GM21529 (cell line): ENCODE results near the gene NFATC1.

Experiments used
- ATAC-seq: cut with Tn5 transposase; IDR thresholded peaks from one replicate; pipeline ENCODE4 v1.9.1; 2021; ENCODE audit not compliant: unreplicated experiment

Gene NFATC1

DNA sequence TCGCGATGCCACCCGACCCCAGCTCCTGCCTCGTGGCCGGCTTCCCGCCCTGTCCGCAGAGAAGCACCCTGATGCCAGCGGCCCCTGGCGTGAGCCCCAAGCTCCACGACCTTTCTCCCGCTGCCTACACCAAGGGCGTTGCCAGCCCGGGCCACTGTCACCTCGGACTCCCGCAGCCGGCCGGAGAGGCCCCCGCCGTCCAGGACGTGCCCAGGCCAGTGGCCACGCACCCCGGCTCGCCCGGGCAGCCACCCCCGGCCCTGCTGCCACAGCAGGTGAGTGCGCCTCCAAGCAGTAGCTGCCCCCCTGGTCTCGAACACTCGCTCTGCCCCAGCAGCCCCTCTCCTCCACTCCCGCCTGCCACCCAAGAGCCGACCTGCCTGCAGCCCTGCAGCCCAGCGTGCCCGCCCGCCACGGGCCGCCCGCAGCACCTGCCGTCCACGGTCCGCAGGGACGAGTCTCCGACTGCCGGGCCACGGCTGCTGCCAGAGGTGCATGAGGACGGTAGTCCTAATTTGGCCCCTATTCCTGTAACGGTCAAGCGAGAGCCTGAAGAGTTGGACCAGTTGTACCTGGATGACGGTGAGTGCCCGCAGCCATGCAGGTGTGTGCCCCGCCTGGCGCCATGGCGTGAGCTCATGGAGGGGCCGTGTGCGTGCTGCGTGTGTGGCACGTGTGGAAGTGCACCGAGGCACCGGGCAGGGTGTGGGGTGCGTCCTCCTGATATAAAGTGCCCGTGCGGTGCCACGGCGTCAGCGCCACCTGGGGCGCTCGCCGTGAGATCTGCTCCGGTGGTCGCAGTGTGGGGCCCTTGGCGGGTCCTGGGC lies 90.8 kb downstream of the NFATC1 start:
- no peak for ATAC-seq

DNA sequence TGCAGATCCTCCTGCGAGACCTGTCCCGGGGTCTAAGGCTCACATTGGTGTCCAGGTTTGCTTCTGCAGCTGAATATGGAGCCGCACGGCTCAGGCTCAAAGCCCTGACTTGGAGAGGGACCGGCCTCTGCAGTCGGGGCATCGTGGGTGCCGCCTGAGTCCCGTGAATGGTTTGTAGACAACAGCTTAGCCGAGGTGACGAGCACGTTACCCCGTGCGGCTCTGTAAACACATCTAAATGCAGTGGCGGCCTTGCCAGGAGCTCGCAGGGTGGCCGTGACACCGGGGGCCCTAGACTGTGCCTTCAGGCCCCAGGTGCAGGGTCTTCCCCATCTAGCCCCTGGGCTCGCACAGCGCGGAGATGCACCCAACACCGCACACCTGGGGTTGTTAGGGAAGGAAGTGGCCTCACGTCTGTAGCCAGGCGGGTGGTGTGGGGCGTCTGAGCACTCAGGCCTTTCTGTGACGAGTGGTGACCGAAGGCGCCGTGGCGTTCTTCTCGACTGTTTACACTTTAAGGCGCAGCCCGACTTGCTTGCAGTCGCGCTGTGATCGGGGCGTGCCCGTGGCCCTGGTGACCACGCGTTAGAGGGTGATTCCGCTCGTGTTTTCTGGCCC lies 91.6 kb downstream of the NFATC1 start:
- no peak for ATAC-seq

DNA sequence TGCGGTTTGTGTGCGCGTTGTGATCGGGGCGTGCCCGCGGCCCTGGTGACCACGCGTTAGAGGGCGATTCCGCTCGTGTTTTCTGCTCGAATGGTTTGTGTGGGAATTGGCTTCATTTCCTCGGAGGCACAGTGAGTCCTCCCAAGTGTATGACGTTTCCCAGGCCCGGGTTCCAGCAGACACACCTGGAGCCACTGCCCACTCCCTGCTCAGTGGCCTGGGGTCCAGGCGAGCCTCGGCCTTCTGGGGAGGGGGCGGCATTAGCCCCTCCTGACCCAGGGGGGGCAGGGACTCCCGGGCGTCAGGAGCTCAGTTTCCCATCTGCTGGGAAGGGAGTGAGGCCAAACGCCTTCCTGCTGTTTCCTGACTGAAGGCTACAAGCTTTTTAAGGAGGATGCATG lies 92.1 kb downstream of the NFATC1 start:
- ATAC-seq = no peak

DNA sequence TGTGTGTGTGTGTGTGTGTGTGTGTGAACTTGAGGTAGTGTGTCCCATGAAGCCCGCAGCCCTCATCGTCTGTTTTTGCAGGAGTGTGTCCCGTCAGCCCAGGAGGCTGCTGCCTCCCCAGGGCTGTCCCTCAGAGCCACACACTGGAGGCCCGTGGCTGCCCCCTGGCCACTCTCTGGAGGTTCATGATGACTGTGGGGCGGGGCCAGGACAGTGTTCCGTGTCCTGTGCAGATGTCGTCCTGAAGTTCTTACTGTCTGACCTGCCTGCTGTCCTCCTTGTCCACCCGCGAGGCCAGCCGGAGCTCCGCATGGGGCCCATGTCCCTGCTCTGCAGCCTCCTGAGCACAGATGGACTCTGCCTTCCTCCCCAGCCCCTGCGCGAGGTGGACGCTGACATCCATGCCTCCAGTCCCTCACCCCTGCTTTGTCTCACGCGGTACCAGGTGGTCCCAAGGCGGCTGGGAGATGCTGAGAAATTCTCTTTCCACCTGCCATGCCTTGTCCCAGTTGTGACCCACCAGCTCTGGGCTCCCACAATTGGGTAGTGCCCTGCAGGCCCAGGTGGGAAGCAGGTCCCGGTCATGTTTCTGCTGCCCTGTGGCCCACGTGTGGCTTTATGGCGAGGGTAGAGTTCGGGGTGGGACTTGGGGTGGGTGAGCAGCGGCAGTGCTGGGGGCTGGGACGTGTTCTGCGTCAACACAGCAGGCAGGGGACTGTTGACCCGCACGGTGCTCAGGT lies 92.8 kb downstream of the NFATC1 start:
- no peak for ATAC-seq

DNA sequence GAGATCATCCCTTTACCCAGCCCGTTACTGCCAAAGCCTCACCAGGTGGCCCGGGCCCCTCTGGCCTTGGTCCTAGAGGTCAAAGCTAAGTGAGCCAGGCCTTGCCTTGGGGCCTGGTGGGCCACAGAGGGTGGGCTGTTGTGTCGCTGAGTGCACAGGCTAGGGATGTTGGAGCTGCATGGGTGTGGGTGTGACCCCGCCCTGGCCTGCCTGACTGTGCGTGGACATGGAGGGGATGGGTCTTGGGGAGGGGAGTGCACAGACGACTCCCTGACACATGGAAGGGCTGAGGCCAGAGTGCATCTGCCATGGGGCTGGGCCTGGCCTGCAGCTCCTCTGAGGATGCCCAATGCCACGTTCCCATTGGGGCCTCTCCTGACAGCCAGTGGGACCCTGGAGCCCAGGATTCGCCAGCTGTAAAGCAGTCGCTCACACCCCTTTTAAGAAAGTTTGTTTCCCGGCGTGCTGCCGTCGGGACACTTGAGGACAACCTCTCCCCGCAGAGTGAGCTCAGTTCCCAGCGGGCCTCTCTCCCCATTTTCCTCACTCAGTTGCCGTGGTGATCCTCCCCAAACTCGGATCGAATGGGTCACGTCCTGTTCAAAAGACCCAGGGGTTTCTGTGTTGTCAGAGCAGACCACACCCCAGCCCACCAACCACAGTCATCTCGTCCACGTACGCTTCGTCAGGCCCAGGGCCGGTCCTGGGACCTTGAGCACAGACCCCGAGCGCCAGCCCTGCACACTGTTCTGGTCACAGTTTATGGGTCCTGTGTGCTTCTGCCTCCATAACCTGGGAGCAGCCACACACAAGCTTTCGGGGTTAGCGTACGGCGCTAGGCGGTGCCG lies 93.5 kb downstream of the NFATC1 start:
- ATAC-seq = no peak

DNA sequence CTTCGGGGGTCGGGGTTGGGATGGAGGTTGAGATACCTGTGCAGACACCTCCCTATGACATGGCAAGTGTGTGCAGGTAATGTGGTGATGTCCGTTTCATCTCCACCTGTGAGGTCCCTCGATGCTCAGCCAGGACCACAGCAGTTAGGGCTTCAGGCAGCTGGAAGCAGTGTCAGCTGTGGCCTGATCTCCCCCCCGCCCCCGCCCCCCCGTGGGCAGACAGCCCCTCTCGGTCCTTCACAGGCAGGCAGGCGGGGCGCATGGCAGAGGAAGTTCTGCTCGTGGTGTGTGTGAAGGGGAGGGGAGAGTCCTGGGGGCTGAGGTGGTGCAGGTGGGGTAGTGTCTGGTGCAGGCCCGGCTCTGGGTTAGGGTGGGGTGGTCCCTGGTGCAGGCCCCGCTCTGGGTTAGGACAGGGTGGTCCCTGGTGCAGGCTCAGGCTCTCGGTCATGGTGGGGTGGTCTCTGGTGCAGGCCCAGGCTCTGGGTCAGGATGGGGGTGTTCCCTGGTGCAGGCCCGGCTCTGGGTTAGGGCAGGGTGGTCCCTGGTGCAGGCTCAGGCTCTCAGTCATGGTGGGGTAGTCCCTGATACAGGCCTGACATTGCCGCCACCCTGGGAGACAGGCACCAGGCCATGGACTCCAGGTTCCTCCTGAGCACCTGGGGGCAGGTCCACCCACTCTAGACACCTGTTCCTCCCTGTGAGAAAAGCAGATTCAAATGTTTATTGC lies 94.3 kb downstream of the NFATC1 start:
- no peak for ATAC-seq

DNA sequence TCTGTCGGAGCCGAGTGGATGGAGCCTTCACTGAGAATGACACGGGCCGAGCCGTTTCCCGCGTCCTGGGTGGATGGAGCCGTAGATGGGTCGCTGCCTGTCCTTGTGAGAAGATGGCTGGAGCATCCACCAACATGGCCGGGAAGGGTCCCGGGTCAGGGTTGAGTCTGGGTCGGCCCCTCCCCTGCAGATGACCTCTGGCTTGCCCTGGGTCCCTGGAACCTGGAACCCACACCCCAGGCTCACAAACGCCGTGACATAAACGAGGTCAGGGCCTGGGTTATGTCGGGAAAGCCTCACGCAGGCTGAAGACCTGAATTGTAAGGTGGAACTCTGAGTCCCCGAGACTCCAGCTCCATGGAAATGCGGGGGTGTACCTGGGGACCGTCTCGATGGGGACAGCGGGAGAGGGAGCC lies 94.9 kb downstream of the NFATC1 start:
- no peak for ATAC-seq

DNA sequence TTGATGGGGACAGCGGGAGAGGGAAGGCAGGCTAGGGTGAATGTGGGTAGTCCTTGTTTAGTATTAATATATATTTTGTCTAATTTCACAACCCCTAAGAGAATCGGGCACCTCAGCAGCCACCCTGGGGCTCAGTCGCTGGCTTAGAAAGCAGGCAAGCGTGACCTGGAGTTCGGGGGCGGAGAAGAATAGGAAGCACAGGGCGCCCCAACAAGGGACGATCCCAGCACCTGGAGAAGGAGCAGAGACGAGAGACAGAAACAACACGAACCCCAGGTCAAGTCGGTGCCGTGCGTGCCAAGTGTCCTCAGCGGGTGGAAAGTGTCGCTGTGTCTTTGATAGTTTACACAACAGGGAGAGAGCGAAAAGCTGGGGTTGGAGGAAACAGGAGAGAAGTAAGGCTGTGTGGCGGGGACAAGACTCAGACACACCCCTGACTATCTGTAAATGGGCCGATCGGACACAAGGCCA lies 95.4 kb downstream of the NFATC1 start:
- ATAC-seq = no peak

DNA sequence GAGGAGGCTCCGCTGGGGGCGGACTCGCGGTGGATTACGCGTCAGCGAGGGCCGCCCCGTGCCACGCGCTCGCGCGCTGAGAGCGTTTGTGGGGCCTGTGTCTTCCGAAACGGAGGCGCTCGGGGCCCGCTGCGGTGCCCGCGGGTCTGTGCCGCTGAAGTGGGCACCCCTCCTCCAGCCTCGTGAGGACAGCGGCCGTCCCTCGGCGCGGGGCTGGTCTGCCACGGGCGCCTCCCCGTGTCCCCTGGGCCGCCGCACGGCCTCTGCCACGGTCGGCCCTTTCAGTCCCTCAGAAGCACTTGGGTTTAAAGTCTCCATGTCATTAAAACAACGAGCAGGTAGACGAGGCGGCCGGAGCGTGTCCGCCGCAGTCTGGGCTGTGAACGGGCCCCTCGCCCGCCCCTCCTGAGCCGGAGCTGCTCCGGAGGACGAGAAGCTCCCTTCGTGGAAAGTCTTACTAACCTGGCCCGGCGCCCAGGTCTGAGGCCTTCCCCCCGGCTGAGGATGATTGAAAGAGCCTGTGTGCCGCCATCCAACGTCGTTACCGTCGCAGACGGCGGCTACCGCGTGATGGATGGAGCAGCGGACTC lies 97.6 kb downstream of the NFATC1 start:
- ATAC-seq = no peak

DNA sequence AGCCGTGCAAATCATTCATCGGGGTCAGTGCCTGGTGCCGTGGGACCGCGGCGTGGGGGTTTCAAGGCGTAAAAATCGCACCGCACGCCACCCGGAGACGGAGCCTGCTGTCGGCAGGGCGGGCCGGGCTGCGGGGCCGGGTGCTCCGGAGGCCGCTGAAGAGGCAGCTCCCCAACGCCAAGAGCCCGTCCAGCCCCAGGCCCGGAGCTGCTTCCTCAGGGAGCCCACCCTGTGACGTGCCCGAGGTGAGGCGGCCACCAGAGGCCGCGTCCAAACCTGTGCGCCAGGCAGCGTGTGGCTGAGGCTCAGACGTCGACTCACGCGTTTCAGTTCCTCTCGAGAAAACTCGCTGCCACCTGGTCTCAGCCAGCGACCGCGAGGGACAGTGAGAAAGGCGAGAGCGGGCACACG lies 98.1 kb downstream of the NFATC1 start:
- ATAC-seq = no peak

DNA sequence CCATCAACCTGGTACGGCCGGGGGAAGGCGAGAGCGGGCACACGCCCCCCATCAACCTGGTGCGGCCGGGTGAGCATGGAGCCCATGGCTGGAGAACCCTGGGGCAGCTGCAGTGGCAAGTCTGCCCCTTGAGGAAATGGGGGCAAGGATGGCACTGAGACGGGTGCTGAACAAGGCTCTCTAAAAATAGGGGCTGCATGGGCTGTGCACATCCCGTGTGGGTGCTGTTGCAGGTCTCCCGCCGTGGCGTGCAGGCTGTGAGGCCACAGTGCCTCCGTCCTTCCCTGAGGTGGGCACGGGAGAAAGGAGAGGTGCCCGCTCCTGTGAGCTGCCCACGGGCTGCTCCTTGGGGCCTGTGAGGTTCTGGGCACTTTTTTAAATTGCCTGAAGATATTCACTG lies 99.2 kb downstream of the NFATC1 start:
- ATAC-seq = no peak

DNA sequence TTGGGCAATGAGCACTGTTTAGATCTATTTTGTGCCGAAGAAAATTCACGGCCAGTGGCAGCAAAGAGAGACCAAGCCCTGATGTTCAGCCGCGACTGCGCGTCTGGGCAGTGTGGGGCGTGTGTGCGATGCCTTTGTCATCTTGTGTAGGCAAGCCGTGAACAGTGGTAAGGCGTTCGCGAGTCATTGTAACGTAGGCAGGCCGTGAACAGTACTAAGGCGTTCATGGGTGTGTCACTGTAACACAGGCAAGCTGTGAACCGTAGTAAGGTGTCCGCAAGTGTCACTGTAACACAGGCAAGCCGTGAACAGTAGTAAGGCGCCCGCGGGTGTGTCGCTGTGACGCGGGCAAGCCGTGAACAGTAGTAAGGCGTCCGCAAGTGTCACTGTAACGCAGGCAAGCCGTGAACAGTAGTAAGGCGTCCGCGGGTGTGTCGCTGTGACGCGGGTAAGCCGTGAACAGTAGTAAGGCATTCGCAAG lies 99.9 kb downstream of the NFATC1 start:
- no peak for ATAC-seq

DNA sequence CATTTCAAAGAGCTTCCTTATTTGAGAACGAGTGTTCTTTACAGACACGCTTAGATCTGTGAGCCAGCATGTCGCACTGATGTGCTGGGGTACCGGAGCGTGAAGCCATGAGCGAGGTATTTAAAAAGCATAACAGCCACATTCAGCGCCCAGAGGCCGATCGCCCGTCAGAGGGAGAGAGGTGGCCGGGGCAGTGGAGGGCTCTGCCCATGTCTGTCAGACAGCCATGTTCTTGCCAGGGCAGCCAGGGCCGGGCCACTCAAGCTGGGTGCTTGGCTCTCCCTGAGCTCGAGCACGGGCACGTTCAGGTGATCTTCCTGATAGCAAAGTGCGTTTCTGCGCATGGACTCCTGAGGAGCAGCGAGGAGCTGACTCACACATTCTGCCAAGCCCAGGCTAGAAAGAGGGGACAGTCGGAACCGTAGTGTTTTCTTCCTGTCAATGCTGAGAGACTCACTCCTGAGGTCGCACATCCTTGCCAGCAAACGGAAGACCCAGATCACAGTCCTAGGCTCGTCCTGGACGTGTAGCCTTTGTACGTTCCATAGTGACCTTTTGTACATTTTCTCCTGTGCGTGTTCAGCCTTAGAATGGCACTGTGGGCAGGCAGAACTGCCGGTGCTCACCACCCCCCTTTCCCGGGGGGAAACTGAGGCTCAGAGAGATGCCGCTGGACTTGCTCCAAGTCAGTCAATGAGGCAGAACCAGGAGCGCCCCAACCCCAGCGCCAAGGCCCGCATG lies 100.7 kb downstream of the NFATC1 start:
- ATAC-seq = no peak

DNA sequence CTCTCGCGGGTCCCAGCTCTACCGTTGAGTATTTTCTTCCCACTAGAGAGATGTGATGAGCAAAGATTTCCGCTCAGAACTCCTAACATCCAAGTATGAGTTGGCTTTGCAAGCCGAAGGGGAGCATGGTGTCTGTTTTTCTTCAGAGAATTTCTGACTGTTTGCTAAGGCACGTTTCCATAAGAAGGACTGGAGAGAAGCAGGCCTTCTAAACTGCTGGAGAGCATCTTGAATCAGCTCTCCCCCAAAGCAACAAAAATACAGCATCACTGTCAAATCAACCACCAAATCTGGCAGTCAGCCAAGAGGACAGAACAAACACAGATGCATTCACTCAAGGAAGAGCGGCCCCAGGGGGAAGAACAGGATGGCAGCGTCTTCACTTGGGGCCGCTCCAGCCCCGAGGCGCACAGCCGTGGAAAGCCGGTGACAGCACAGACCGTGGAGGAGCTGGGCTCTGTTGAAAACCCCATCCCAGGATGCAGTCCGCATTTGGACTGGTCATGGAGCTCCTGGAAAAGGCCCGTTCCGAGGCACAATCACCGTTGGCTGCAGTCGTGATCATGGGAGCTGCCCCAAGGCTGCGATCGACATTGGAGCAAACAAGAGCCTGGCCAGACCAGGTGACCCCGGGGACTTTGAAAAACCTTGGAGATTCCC lies 101.4 kb downstream of the NFATC1 start:
- ATAC-seq = peak; percentile 37

DNA sequence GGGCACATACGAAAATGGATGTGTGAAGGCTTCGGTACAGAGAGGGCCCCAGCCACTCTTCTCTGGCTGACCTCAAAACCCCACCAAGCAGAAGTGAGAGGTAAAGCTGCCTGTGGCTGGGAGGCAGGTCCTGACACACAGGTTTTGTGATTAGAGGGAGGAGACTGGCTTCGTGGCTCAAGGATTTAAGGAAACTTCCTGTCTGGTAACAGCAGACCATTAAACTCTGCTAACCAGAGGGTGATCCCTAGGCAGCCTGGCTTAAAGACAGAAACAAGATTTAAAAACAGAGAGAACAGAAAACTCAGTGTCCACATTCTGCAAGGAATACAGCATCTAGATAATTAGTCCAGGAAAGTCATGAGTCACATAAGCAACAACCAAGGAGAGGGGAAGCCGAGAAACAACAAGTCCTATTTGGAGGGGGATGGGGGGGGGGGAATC lies 101.9 kb downstream of the NFATC1 start:
- ATAC-seq = peak; percentile 84

DNA sequence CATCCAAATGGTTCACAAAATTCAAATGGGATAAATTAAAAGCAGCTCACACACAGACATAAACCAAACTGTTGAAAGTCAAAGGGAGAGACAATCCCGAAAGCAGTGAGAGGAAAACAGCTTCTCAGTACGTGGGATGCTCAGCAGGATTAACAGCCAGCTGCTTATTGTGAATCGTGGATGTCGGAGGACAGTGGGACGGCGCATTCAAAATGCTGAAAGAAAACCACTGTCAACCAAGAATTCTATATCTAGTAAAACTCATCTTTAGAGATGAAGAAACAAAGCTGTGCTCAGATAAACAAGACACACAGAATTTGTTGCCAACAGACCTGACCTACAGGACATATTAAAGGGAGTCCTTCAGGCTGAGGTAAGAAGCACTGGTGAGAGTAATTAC lies 102.9 kb downstream of the NFATC1 start:
- no peak for ATAC-seq

DNA sequence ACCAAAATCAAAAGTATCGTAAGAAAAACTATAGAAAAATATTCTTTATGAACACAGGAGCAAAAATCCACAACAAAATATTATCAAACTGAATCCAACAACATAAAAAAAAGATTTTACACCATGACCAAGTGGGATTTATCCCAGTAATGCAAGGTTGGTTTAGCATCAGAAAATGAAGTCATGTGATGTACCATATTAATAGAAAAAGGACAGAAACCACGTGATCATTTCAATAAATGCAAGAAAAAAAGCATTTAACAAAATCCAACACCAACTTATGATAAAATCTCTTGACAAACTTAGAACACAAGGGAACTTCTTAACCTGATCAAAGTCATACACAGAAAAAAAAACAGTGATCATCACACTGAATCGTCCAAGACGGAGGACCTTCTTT lies 105.3 kb downstream of the NFATC1 start:
- ATAC-seq = no peak

DNA sequence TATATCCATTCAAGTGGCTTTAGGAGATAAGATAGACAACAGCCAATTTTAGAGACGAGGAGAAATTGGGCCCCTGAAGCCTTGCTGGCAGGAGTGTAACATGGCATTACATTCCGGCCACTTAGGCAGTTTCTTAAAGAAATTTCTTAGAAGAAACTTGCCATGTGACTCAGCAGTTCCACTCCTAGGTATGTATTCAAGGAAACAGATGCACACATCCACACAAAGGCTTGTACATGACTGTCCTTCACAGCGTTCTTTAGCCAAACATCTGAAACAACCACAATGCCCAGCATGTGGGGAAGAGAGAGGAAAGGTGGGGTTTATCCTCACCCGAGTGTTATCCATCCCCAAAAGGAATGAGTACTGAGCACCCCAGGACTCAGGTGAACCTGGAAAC lies 107.1 kb downstream of the NFATC1 start:
- no peak for ATAC-seq
